Measurements from ENCODE around the gene PCSK6. TPM values are rescaled to one million over a fixed set of nuclear protein-coding genes. Genes with fewer than 3 reads are reported as not detected.

The PCSK6 gene
- total RNA-seq, 2 donors from 2014 or later: 5.1 to 8.8 TPM

- Histone ChIP-seq H3K4me3 (no peak overlapping the region), H3K27me3 (replicated peaks; ENCODE audit: insufficient read depth) (no peaks in the 10 kb centered on the region), H3K27ac (no peak overlapping the region), H3K36me3 (no peaks in the 10 kb centered on the region), H3K4me1 (ENCODE audit: control insufficient read depth in 1 of 2, low read depth in 2 of 2) (no peaks in the 10 kb centered on the region), H3K9me3 (peaks cover 29% of the 10 kb centered on the region)
- no peak for ATAC-seq (ENCODE audit: insufficient number of reproducible peaks, low FRiP score, low read depth)
- no peak for DNase-seq (ENCODE audit: low spot score)
- no peak for TF ChIP-seq CTCF (IDR thresholded peaks at IDR 0.05)
Observed at GRCh38 chr15:101514318-101514717, 24.8 kb upstream of the PCSK6 start.

- no peak for TF ChIP-seq CTCF (IDR thresholded peaks at IDR 0.05)
- Histone ChIP-seq H3K27me3 (replicated peaks; ENCODE audit: insufficient read depth) (no peaks in the 10 kb centered on the region), H3K4me1 (ENCODE audit: control insufficient read depth in 1 of 2, low read depth in 2 of 2) (no peaks in the 10 kb centered on the region), H3K9me3 (peaks cover 10% of the 10 kb centered on the region), H3K36me3 (no peaks in the 10 kb centered on the region), H3K27ac (no peak overlapping the region), H3K4me3 (no peak overlapping the region)
- DNase-seq (ENCODE audit: low spot score) (no peak), ATAC-seq (ENCODE audit: insufficient number of reproducible peaks, low FRiP score, low read depth) (no peak)
Observed at GRCh38 chr15:101511717-101512116, 22.2 kb upstream of the PCSK6 start.

GRCh38 chr15:101510212-101511197, 21.0 kb upstream of the PCSK6 start:
- Histone ChIP-seq H3K27me3 (replicated peaks; ENCODE audit: insufficient read depth) (no peaks in the 10 kb centered on the region), H3K4me3 (no peak overlapping the region), H3K27ac (no peak overlapping the region), H3K9me3 (no peaks in the 10 kb centered on the region), H3K36me3 (no peaks in the 10 kb centered on the region), H3K4me1 (ENCODE audit: control insufficient read depth in 1 of 2, low read depth in 2 of 2) (no peaks in the 10 kb centered on the region)
- DNase-seq (ENCODE audit: low spot score) (no peak), ATAC-seq (ENCODE audit: insufficient number of reproducible peaks, low FRiP score, low read depth) (no peak)
- TF ChIP-seq CTCF (IDR thresholded peaks at IDR 0.05): no peak

- no peaks in the 10 kb centered on the region for H3K4me1 ChIP-seq (ENCODE audit: control insufficient read depth in 1 of 2, low read depth in 2 of 2)
- ATAC-seq (ENCODE audit: insufficient number of reproducible peaks, low FRiP score, low read depth) (no peak), DNase-seq (ENCODE audit: low spot score) (no peak)
- no peak overlapping the region for H3K4me3 ChIP-seq
- no peaks in the 10 kb centered on the region for H3K9me3 ChIP-seq
- no peaks in the 10 kb centered on the region for H3K36me3 ChIP-seq
- no peaks in the 10 kb centered on the region for H3K27me3 ChIP-seq (replicated peaks; ENCODE audit: insufficient read depth)
- no peak overlapping the region for H3K27ac ChIP-seq
- no peak for TF ChIP-seq CTCF (IDR thresholded peaks at IDR 0.05)
Observed at GRCh38 chr15:101509279-101509678, 19.8 kb upstream of the PCSK6 start.

GRCh38 chr15:101506491-101506890, 17.0 kb upstream of the PCSK6 start:
- H3K27ac ChIP-seq: no peak overlapping the region
- H3K4me3 ChIP-seq: no peak overlapping the region
- no peaks in the 10 kb centered on the region for H3K36me3 ChIP-seq
- H3K4me1 ChIP-seq (ENCODE audit: control insufficient read depth in 1 of 2, low read depth in 2 of 2): no peaks in the 10 kb centered on the region
- H3K9me3 ChIP-seq: no peaks in the 10 kb centered on the region
- no peak for TF ChIP-seq CTCF (IDR thresholded peaks at IDR 0.05)
- no peaks in the 10 kb centered on the region for H3K27me3 ChIP-seq (replicated peaks; ENCODE audit: insufficient read depth)
- ATAC-seq (ENCODE audit: insufficient number of reproducible peaks, low FRiP score, low read depth) (no peak), DNase-seq (ENCODE audit: low spot score) (no peak)
